Activated CD4-positive, alpha-beta T cell treated with anti-CD3 and anti-CD28 coated beads, Interleukin-2, amount 10 ng/mL, durations not matched to agents 24 days and 14 days (primary cell): Measurements from ENCODE around the gene ANKMY1. TPM values are rescaled to one million over a fixed set of nuclear protein-coding genes. Genes with fewer than 3 reads are reported as not detected.

Experiments
- DNase-seq: peaks from one replicate; pipeline ENCODE4 v3.0.0; 2022
- H3K27ac Mint-ChIP-seq: one replicate; pipeline ENCODE4 v1.8.0; 2022; ENCODE audit warnings: mild to moderate bottlenecking, mixed read lengths
- H3K27me3 Mint-ChIP-seq: one replicate; pipeline ENCODE4 v1.8.0; 2022; ENCODE audit warnings: mixed read lengths
- H3K36me3 Mint-ChIP-seq: one replicate; pipeline ENCODE4 v1.8.0; 2022; ENCODE audit warnings: low read depth, mild to moderate bottlenecking, mixed read lengths
- H3K4me1 Mint-ChIP-seq: one replicate; pipeline ENCODE4 v1.8.0; 2021; ENCODE audit warnings: mixed read lengths
- H3K4me3 Mint-ChIP-seq: one replicate; pipeline ENCODE4 v1.8.0; 2022; ENCODE audit warnings: mild to moderate bottlenecking, moderate library complexity, mixed read lengths
- H3K9me3 Mint-ChIP-seq: one replicate; pipeline ENCODE4 v1.8.0; 2021; ENCODE audit warnings: mixed read lengths
- intact Hi-C: fragments of 100-400 bp; cut with micrococcal nuclease; formaldehyde crosslinking; loops from one replicate; pipeline ENCODE4 v1.15.1; 2023
- total RNA-seq: library from RNA; stranded (reverse); gene quantifications from 2 replicates; pipeline ENCODE4 v1.2.3, GENCODE V29; 2022

ANKMY1 gene
- total RNA-seq, 1 donor from 2014 or later = 24.8 TPM

GRCh38 chr2:240466579-240467148 lies 91.1 kb downstream of the ANKMY1 start:
- no peaks in the 10 kb centered on the region for H3K9me3 Mint-ChIP-seq
- H3K27ac Mint-ChIP-seq = no peak overlapping the region
- no peaks in the 10 kb centered on the region for H3K27me3 Mint-ChIP-seq
- no peaks in the 10 kb centered on the region for H3K36me3 Mint-ChIP-seq
- H3K4me3 Mint-ChIP-seq = no peak overlapping the region
- DNase-seq = no peak
- intact Hi-C loops = no loop called here
- H3K4me1 Mint-ChIP-seq = no peaks in the 10 kb centered on the region

GRCh38 chr2:240465765-240466578 lies 91.8 kb downstream of the ANKMY1 start:
- no peaks in the 10 kb centered on the region for H3K36me3 Mint-ChIP-seq
- no peaks in the 10 kb centered on the region for H3K9me3 Mint-ChIP-seq
- DNase-seq = no peak
- no peaks in the 10 kb centered on the region for H3K4me1 Mint-ChIP-seq
- H3K27me3 Mint-ChIP-seq = no peaks in the 10 kb centered on the region
- no peak overlapping the region for H3K4me3 Mint-ChIP-seq
- intact Hi-C loops = no loop called here
- no peak overlapping the region for H3K27ac Mint-ChIP-seq

GRCh38 chr2:240465268-240465764 lies 92.5 kb downstream of the ANKMY1 start:
- DNase-seq = no peak
- no peaks in the 10 kb centered on the region for H3K4me1 Mint-ChIP-seq

GRCh38 chr2:240464514-240465241 lies 93.1 kb downstream of the ANKMY1 start:
- no peaks in the 10 kb centered on the region for H3K4me1 Mint-ChIP-seq
- H3K9me3 Mint-ChIP-seq = no peaks in the 10 kb centered on the region
- no peak overlapping the region for H3K4me3 Mint-ChIP-seq
- no peak for DNase-seq
- intact Hi-C loops = no loop called here
- H3K36me3 Mint-ChIP-seq = no peaks in the 10 kb centered on the region
- H3K27me3 Mint-ChIP-seq = no peaks in the 10 kb centered on the region
- no peak overlapping the region for H3K27ac Mint-ChIP-seq

More at GRCh38 chr2:240465268-240465764, 92.5 kb downstream of the ANKMY1 start:
- H3K27ac Mint-ChIP-seq = no peak overlapping the region
- H3K4me3 Mint-ChIP-seq = no peak overlapping the region
- no peaks in the 10 kb centered on the region for H3K36me3 Mint-ChIP-seq
- intact Hi-C loops = no loop called here
- H3K9me3 Mint-ChIP-seq = no peaks in the 10 kb centered on the region
- no peaks in the 10 kb centered on the region for H3K27me3 Mint-ChIP-seq

- Mint-ChIP-seq H3K27ac (no peak overlapping the region), H3K36me3 (no peaks in the 10 kb centered on the region), H3K27me3 (no peaks in the 10 kb centered on the region), H3K9me3 (no peaks in the 10 kb centered on the region), H3K4me3 (no peak overlapping the region), H3K4me1 (no peaks in the 10 kb centered on the region)
- no peak for DNase-seq
- intact Hi-C loops = no loop called here
Observed at GRCh38 chr2:240463866-240464481, 93.8 kb downstream of the ANKMY1 start.

GRCh38 chr2:240463274-240463865 lies 94.4 kb downstream of the ANKMY1 start:
- Mint-ChIP-seq H3K27ac (no peak overlapping the region), H3K36me3 (no peaks in the 10 kb centered on the region), H3K4me1 (no peaks in the 10 kb centered on the region), H3K4me3 (no peak overlapping the region), H3K27me3 (no peaks in the 10 kb centered on the region), H3K9me3 (no peaks in the 10 kb centered on the region)
- no peak for DNase-seq
- intact Hi-C loops = no loop called here

GRCh38 chr2:240462707-240463273 lies 95.0 kb downstream of the ANKMY1 start:
- no peak for DNase-seq
- H3K4me3 Mint-ChIP-seq = no peak overlapping the region

GRCh38 chr2:240462073-240462706 lies 95.6 kb downstream of the ANKMY1 start:
- no peak overlapping the region for H3K4me3 Mint-ChIP-seq
- intact Hi-C loops = no loop called here
- H3K27me3 Mint-ChIP-seq = no peaks in the 10 kb centered on the region
- DNase-seq = no peak
- H3K27ac Mint-ChIP-seq = no peak overlapping the region
- H3K36me3 Mint-ChIP-seq = no peaks in the 10 kb centered on the region
- H3K9me3 Mint-ChIP-seq = no peaks in the 10 kb centered on the region
- H3K4me1 Mint-ChIP-seq = no peaks in the 10 kb centered on the region

More at GRCh38 chr2:240462707-240463273, 95.0 kb downstream of the ANKMY1 start:
- Mint-ChIP-seq H3K4me1 (no peaks in the 10 kb centered on the region), H3K27ac (no peak overlapping the region), H3K9me3 (no peaks in the 10 kb centered on the region), H3K36me3 (no peaks in the 10 kb centered on the region), H3K27me3 (no peaks in the 10 kb centered on the region)
- intact Hi-C loops = no loop called here

GRCh38 chr2:240461471-240462072 lies 96.2 kb downstream of the ANKMY1 start:
- no peak overlapping the region for H3K4me3 Mint-ChIP-seq
- no peaks in the 10 kb centered on the region for H3K9me3 Mint-ChIP-seq
- H3K4me1 Mint-ChIP-seq = no peaks in the 10 kb centered on the region
- no peak for DNase-seq
- peaks cover under 1% of the 10 kb centered on the region for H3K27me3 Mint-ChIP-seq
- intact Hi-C loops = no loop called here
- H3K36me3 Mint-ChIP-seq = no peaks in the 10 kb centered on the region
- H3K27ac Mint-ChIP-seq = no peak overlapping the region

GRCh38 chr2:240460781-240461431 lies 96.9 kb downstream of the ANKMY1 start:
- no peak for DNase-seq
- H3K9me3 Mint-ChIP-seq = no peaks in the 10 kb centered on the region
- no peak overlapping the region for H3K4me3 Mint-ChIP-seq
- no peaks in the 10 kb centered on the region for H3K4me1 Mint-ChIP-seq
- H3K36me3 Mint-ChIP-seq = no peaks in the 10 kb centered on the region
- H3K27ac Mint-ChIP-seq = no peak overlapping the region
- H3K27me3 Mint-ChIP-seq = peaks cover 4% of the 10 kb centered on the region
- intact Hi-C loops = no loop called here

GRCh38 chr2:240460253-240460711 lies 97.5 kb downstream of the ANKMY1 start:
- Mint-ChIP-seq H3K27ac (no peak overlapping the region), H3K36me3 (no peaks in the 10 kb centered on the region), H3K4me3 (no peak overlapping the region), H3K4me1 (no peaks in the 10 kb centered on the region), H3K27me3 (peaks cover 4% of the 10 kb centered on the region), H3K9me3 (no peaks in the 10 kb centered on the region)
- DNase-seq = no peak
- intact Hi-C loops = no loop called here
